ENCODE data around the gene TMEM131.

TMEM131 gene

DNA sequence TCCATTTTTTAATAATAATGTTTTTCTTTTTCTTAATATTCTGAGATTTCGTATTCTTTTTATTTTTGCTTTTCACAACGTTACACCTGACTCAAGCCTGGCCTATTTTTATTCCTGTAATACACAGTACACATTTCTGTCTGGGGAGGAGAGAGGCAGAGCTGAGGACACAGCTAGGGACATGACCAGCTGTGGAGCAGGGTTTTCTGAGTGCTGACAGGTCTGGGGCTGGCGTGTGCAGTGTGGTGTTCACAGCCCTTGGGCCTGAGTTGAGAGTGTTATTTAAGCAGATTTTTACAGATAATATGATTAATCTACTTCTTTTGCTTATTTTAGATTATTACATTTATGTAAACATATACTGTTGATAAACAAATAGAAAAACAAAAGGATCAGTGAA is 226.4 kb downstream of the TMEM131 start:
- Histone ChIP-seq H3K27ac (ENCODE audit: low read length) (no peak overlapping the region), H3K9ac (ENCODE audit: low read depth, low read length) (no peak overlapping the region), H3K27me3 (ENCODE audit: insufficient read depth, low read length, poor library complexity) (no peaks in the 10 kb centered on the region), H3K36me3 (ENCODE audit: insufficient read depth, low read length) (peaks cover 47% of the 10 kb centered on the region), H3K4me3 (ENCODE audit: low read depth in 1 of 2, low read length in 2 of 2) (no peak overlapping the region), H3K4me2 (ENCODE audit: insufficient read depth, low read length) (no peak overlapping the region), H2AFZ (ENCODE audit: low read depth, low read length) (no peak overlapping the region), H3K79me2 (ENCODE audit: insufficient read depth, low read length) (no peaks in the 10 kb centered on the region), H3K4me1 (ENCODE audit: insufficient read depth, low read length) (no peaks in the 10 kb centered on the region), H3K9me3 (ENCODE audit: insufficient read depth, low read length, severe bottlenecking) (no peaks in the 10 kb centered on the region), H4K20me1 (ENCODE audit: insufficient read depth, low read length) (no peaks in the 10 kb centered on the region)
- TF ChIP-seq, protein P1, sequence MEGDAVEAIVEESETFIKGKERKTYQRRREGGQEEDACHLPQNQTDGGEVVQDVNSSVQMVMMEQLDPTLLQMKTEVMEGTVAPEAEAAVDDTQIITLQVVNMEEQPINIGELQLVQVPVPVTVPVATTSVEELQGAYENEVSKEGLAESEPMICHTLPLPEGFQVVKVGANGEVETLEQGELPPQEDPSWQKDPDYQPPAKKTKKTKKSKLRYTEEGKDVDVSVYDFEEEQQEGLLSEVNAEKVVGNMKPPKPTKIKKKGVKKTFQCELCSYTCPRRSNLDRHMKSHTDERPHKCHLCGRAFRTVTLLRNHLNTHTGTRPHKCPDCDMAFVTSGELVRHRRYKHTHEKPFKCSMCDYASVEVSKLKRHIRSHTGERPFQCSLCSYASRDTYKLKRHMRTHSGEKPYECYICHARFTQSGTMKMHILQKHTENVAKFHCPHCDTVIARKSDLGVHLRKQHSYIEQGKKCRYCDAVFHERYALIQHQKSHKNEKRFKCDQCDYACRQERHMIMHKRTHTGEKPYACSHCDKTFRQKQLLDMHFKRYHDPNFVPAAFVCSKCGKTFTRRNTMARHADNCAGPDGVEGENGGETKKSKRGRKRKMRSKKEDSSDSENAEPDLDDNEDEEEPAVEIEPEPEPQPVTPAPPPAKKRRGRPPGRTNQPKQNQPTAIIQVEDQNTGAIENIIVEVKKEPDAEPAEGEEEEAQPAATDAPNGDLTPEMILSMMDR (IDR thresholded peaks at IDR 0.05; ENCODE audit: borderline replicate concordance, extremely low read depth, low read length, poor library complexity, severe bottlenecking), result no peak
- no peak for TF ChIP-seq EZH2 (IDR thresholded peaks at IDR 0.05; ENCODE audit: borderline replicate concordance, low read depth, low read length, severe bottlenecking)
- ATAC-seq (ENCODE audit: insufficient read depth, low read depth), result no peak
- DNase-seq, result no peak

DNA sequence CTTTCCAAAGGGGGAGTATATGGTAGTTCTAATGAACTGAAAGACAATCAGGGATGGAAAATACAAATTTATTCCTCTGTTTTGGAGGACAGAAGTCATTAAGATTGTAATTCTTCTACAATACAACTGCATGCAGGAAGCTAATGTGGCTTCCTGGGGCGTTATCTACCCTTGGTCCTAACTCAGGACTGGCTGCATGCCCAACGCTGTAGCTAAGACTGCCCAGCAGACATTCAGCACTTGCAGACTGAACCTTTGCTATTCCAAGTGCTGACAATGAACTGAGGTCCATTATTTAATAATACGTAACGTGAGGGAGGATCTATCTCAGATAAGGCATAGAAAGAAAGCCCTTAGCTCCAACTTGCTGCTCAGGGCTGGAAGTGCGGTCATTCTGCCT is 229.2 kb downstream of the TMEM131 start:
- no peak overlapping the region for H3K4me3 ChIP-seq (ENCODE audit: low read depth in 1 of 2, low read length in 2 of 2)
- DNase-seq (no peak), ATAC-seq (ENCODE audit: insufficient read depth, low read depth) (no peak)
- TF ChIP-seq, protein P1 (IDR thresholded peaks at IDR 0.05; ENCODE audit: borderline replicate concordance, extremely low read depth, low read length, poor library complexity, severe bottlenecking), result no peak
- TF ChIP-seq EZH2 (IDR thresholded peaks at IDR 0.05; ENCODE audit: borderline replicate concordance, low read depth, low read length, severe bottlenecking), result no peak
- no peaks in the 10 kb centered on the region for H3K9me3 ChIP-seq (ENCODE audit: insufficient read depth, low read length, severe bottlenecking)
- H3K36me3 ChIP-seq (ENCODE audit: insufficient read depth, low read length), result peaks cover 54% of the 10 kb centered on the region
- no peaks in the 10 kb centered on the region for H3K4me1 ChIP-seq (ENCODE audit: insufficient read depth, low read length)
- no peaks in the 10 kb centered on the region for H3K79me2 ChIP-seq (ENCODE audit: insufficient read depth, low read length)
- no peak overlapping the region for H2AFZ ChIP-seq (ENCODE audit: low read depth, low read length)
- no peak overlapping the region for H3K9ac ChIP-seq (ENCODE audit: low read depth, low read length)
- H3K27ac ChIP-seq (ENCODE audit: low read length), result no peak overlapping the region
- H3K4me2 ChIP-seq (ENCODE audit: insufficient read depth, low read length), result no peak overlapping the region
- no peaks in the 10 kb centered on the region for H4K20me1 ChIP-seq (ENCODE audit: insufficient read depth, low read length)
- no peaks in the 10 kb centered on the region for H3K27me3 ChIP-seq (ENCODE audit: insufficient read depth, low read length, poor library complexity)

DNA sequence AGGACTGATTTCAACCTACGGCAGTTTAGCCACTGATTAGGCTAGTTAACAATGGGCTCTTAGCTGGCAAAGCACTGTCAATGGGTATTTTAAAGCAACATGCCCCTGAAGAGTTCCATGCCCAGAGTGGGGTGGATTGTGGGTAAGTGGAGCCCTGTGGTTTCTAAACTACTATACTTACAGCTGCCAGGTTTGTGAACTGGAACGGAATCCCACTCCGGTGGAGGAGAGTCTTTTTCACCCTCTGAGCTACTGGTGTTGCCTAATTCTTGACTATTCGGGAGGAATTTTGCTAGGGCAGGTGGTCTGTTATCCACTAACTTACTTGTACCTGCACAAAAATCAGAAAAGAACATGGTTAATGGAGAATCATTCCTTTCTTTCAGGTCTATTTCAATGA is 229.8 kb downstream of the TMEM131 start:
- H3K4me1 ChIP-seq (ENCODE audit: insufficient read depth, low read length), result no peaks in the 10 kb centered on the region
- DNase-seq (no peak), ATAC-seq (ENCODE audit: insufficient read depth, low read depth) (no peak)
- no peaks in the 10 kb centered on the region for H4K20me1 ChIP-seq (ENCODE audit: insufficient read depth, low read length)
- H3K9ac ChIP-seq (ENCODE audit: low read depth, low read length), result no peak overlapping the region
- TF ChIP-seq, protein P1 (IDR thresholded peaks at IDR 0.05; ENCODE audit: borderline replicate concordance, extremely low read depth, low read length, poor library complexity, severe bottlenecking), result no peak
- no peak for TF ChIP-seq EZH2 (IDR thresholded peaks at IDR 0.05; ENCODE audit: borderline replicate concordance, low read depth, low read length, severe bottlenecking)
- H3K4me3 ChIP-seq (ENCODE audit: low read depth in 1 of 2, low read length in 2 of 2), result no peak overlapping the region
- H3K27ac ChIP-seq (ENCODE audit: low read length), result no peak overlapping the region
- H3K9me3 ChIP-seq (ENCODE audit: insufficient read depth, low read length, severe bottlenecking), result no peaks in the 10 kb centered on the region
- H3K79me2 ChIP-seq (ENCODE audit: insufficient read depth, low read length), result no peaks in the 10 kb centered on the region
- peaks cover 60% of the 10 kb centered on the region for H3K36me3 ChIP-seq (ENCODE audit: insufficient read depth, low read length)
- H2AFZ ChIP-seq (ENCODE audit: low read depth, low read length), result no peak overlapping the region
- H3K27me3 ChIP-seq (ENCODE audit: insufficient read depth, low read length, poor library complexity), result no peaks in the 10 kb centered on the region
- no peak overlapping the region for H3K4me2 ChIP-seq (ENCODE audit: insufficient read depth, low read length)

Data from DND-41 (cell line).